Osteocyte (in vitro differentiated cells): ENCODE results near the gene KXD1. TPM values are rescaled to one million over a fixed set of nuclear protein-coding genes. Genes with fewer than 3 reads are reported as not detected.

Experiments
- DNase-seq: peaks from one replicate; pipeline ENCODE4 v3.0.0; 2021; ENCODE audit warnings: mixed read lengths; ENCODE audit not compliant: unreplicated experiment; ENCODE audit errors: extremely low spot score
- H3K27ac Mint-ChIP-seq: one replicate; pipeline ENCODE4 v1.8.0; 2021; ENCODE audit warnings: mild to moderate bottlenecking, mixed read lengths; ENCODE audit not compliant: unreplicated experiment
- H3K27me3 Mint-ChIP-seq: one replicate; pipeline ENCODE4 v1.8.0; 2021; ENCODE audit warnings: mixed read lengths; ENCODE audit not compliant: unreplicated experiment
- H3K36me3 Mint-ChIP-seq: one replicate; pipeline ENCODE4 v1.8.0; 2021; ENCODE audit warnings: mixed read lengths; ENCODE audit not compliant: unreplicated experiment
- H3K4me1 Mint-ChIP-seq: one replicate; pipeline ENCODE4 v1.8.0; 2021; ENCODE audit warnings: mixed read lengths; ENCODE audit not compliant: unreplicated experiment
- H3K4me3 Mint-ChIP-seq: one replicate; pipeline ENCODE4 v1.8.0; 2021; ENCODE audit warnings: mild to moderate bottlenecking, moderate library complexity, mixed read lengths; ENCODE audit not compliant: unreplicated experiment
- H3K9me3 Mint-ChIP-seq: one replicate; pipeline ENCODE4 v1.8.0; 2021; ENCODE audit warnings: mixed read lengths; ENCODE audit not compliant: unreplicated experiment
- CTCF ChIP-seq: fragments of 200-600 bp; sonication (generic); IDR thresholded peaks from 2 replicates; pipeline ENCODE4 v1.5.0; 2021; ENCODE audit warnings: antibody characterized with exemption, mild to moderate bottlenecking, moderate library complexity
- total RNA-seq: library from RNA; stranded (reverse); gene quantifications from 2 replicates; pipeline ENCODE4 v1.2.1, GENCODE V29; 2021

Gene KXD1
- total RNA-seq, 1 donor from 2014 or later: 66.5 TPM

GRCh38 chr19:18526316-18526715 lies 31.4 kb upstream of the KXD1 start:
- DNase-seq: no peak
- no peaks in the 10 kb centered on the region for H3K36me3 Mint-ChIP-seq

DNA sequence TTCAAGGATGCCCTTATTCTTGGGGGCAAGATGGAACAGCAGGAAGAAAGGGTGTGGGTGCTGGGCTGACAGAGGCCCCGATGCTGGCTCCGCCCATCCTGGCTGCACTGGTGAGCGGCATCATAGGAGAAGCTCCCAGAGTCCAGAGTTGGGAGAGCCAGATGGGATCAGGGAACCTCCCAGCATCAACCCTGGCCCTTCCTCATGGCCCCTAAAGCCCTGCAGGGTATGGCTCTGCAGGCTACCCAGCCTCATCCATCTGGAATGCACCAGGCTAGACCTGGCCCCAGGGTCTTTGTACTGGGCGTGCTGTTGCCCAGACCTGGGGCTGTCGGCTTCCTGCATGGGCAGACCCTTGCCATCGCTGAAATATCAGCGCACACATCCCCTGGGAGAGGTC lies 27.9 kb upstream of the KXD1 start:
- no peaks in the 10 kb centered on the region for H3K27me3 Mint-ChIP-seq
- no peak overlapping the region for H3K27ac Mint-ChIP-seq
- TF ChIP-seq CTCF: no peak
- H3K36me3 Mint-ChIP-seq: peaks cover 8% of the 10 kb centered on the region
- H3K4me1 Mint-ChIP-seq: peaks cover 7% of the 10 kb centered on the region
- DNase-seq: no peak
- no peak overlapping the region for H3K4me3 Mint-ChIP-seq
- H3K9me3 Mint-ChIP-seq: no peaks in the 10 kb centered on the region

More at GRCh38 chr19:18526316-18526715, 31.4 kb upstream of the KXD1 start:
- Mint-ChIP-seq H3K9me3 (no peaks in the 10 kb centered on the region), H3K4me3 (no peak overlapping the region), H3K4me1 (peaks cover 11% of the 10 kb centered on the region), H3K27ac (no peak overlapping the region), H3K27me3 (no peaks in the 10 kb centered on the region)
- TF ChIP-seq CTCF: no peak

GRCh38 chr19:18531485-18531884 lies 26.2 kb upstream of the KXD1 start:
- Mint-ChIP-seq H3K27ac (no peak overlapping the region), H3K4me3 (no peak overlapping the region), H3K27me3 (no peaks in the 10 kb centered on the region), H3K9me3 (no peaks in the 10 kb centered on the region), H3K36me3 (peaks cover 14% of the 10 kb centered on the region), H3K4me1 (peaks cover 7% of the 10 kb centered on the region)
- DNase-seq: no peak
- no peak for TF ChIP-seq CTCF

- H3K9me3 Mint-ChIP-seq: no peaks in the 10 kb centered on the region
- H3K27me3 Mint-ChIP-seq: no peaks in the 10 kb centered on the region
- no peak for TF ChIP-seq CTCF
- DNase-seq: no peak
- no peak overlapping the region for H3K27ac Mint-ChIP-seq
- peaks cover 14% of the 10 kb centered on the region for H3K36me3 Mint-ChIP-seq
- H3K4me1 Mint-ChIP-seq: peaks cover 7% of the 10 kb centered on the region
- H3K4me3 Mint-ChIP-seq: no peak overlapping the region
These were observed 25.3 kb upstream of the KXD1 start for GRCh38 chr19:18532168-18532890.

- H3K27ac Mint-ChIP-seq: no peak overlapping the region
- DNase-seq: no peak
- H3K9me3 Mint-ChIP-seq: no peaks in the 10 kb centered on the region
- no peak for TF ChIP-seq CTCF
- H3K4me1 Mint-ChIP-seq: peaks cover 7% of the 10 kb centered on the region
- no peaks in the 10 kb centered on the region for H3K27me3 Mint-ChIP-seq
- peaks cover 16% of the 10 kb centered on the region for H3K36me3 Mint-ChIP-seq
- no peak overlapping the region for H3K4me3 Mint-ChIP-seq
These were observed 24.6 kb upstream of the KXD1 start for GRCh38 chr19:18533058-18533457.
